ENCODE data around the gene DIAPH2. TPM values are rescaled to one million over a fixed set of nuclear protein-coding genes. Genes with fewer than 3 reads are reported as not detected.

Gene DIAPH2
- total RNA-seq, 4 donors from 2014 or later = 41.8 to 64.5 (median 54.5) TPM

GRCh38 chrX:96820935-96821334, 136.3 kb downstream of the DIAPH2 start:
- no peak overlapping the region for H3K27ac ChIP-seq (replicated peaks in 1 of 4)
- 79% methylated on average over 2 of the region's 2 CpGs for WGBS
- H3K4me1 ChIP-seq = no peaks in the 10 kb centered on the region
- no peaks in the 10 kb centered on the region for H3K9me3 ChIP-seq
- intact Hi-C loops (cut with DNase I) = no loop called here
- H3K4me3 ChIP-seq = no peak overlapping the region
- H3K36me3 ChIP-seq = no peaks in the 10 kb centered on the region
- no peaks in the 10 kb centered on the region for H3K27me3 ChIP-seq
- no peak for DNase-seq (ENCODE audit: extremely low spot score)
- TF ChIP-seq EP300 (IDR thresholded peaks at IDR 0.05) (no peak), POLR2A (IDR thresholded peaks at IDR 0.05; ENCODE audit: low read depth) (no peak), POLR2AphosphoS5 (IDR thresholded peaks at IDR 0.05) (no peak), CTCF (IDR thresholded peaks at IDR 0.05) (no peak)

GRCh38 chrX:96824166-96824565, 139.5 kb downstream of the DIAPH2 start:
- TF ChIP-seq POLR2A (IDR thresholded peaks at IDR 0.05; ENCODE audit: low read depth) (no peak), CTCF (IDR thresholded peaks at IDR 0.05) (no peak), POLR2AphosphoS5 (IDR thresholded peaks at IDR 0.05) (no peak), EP300 (IDR thresholded peaks at IDR 0.05) (no peak)
- Histone ChIP-seq H3K36me3 (no peaks in the 10 kb centered on the region), H3K27ac (replicated peaks in 1 of 4) (no peak overlapping the region), H3K4me1 (no peaks in the 10 kb centered on the region), H3K9me3 (no peaks in the 10 kb centered on the region), H3K27me3 (no peaks in the 10 kb centered on the region), H3K4me3 (no peak overlapping the region)
- WGBS = 83% methylated on average over 3 of the region's 3 CpGs
- intact Hi-C loops (cut with DNase I) = no loop called here
- no peak for DNase-seq (ENCODE audit: extremely low spot score)

GRCh38 chrX:96833333-96833732, 148.7 kb downstream of the DIAPH2 start:
- Histone ChIP-seq H3K9me3 (no peaks in the 10 kb centered on the region), H3K4me1 (no peaks in the 10 kb centered on the region), H3K4me3 (no peak overlapping the region), H3K36me3 (no peaks in the 10 kb centered on the region), H3K27me3 (no peaks in the 10 kb centered on the region), H3K27ac (replicated peaks in 1 of 4) (no peak overlapping the region)
- DNase-seq (ENCODE audit: extremely low spot score) = no peak
- intact Hi-C loops (cut with DNase I) = no loop called here
- TF ChIP-seq POLR2AphosphoS5 (IDR thresholded peaks at IDR 0.05) (no peak), POLR2A (IDR thresholded peaks at IDR 0.05; ENCODE audit: low read depth) (no peak), CTCF (IDR thresholded peaks at IDR 0.05) (no peak), EP300 (IDR thresholded peaks at IDR 0.05) (no peak)
- 84% methylated on average over 2 of the region's 2 CpGs for WGBS

- intact Hi-C loops (cut with DNase I) = no loop called here
- no peak overlapping the region for H3K27ac ChIP-seq (replicated peaks in 1 of 4)
- H3K9me3 ChIP-seq = no peaks in the 10 kb centered on the region
- no peak for TF ChIP-seq CTCF (IDR thresholded peaks at IDR 0.05)
- TF ChIP-seq POLR2AphosphoS5 (IDR thresholded peaks at IDR 0.05) = no peak
- TF ChIP-seq POLR2A (IDR thresholded peaks at IDR 0.05; ENCODE audit: low read depth) = no peak
- TF ChIP-seq EP300 (IDR thresholded peaks at IDR 0.05) = no peak
- 79% methylated on average over 1 of the region's 1 CpG for WGBS
- DNase-seq (ENCODE audit: extremely low spot score) = no peak
- H3K4me1 ChIP-seq = no peaks in the 10 kb centered on the region
- H3K4me3 ChIP-seq = no peak overlapping the region
- no peaks in the 10 kb centered on the region for H3K27me3 ChIP-seq
- H3K36me3 ChIP-seq = no peaks in the 10 kb centered on the region
These were observed 149.5 kb downstream of the DIAPH2 start for GRCh38 chrX:96834137-96834536.

GRCh38 chrX:96835660-96836289, 151.1 kb downstream of the DIAPH2 start:
- H3K36me3 ChIP-seq = no peaks in the 10 kb centered on the region
- no peak overlapping the region for H3K4me3 ChIP-seq
- no peak overlapping the region for H3K27ac ChIP-seq (replicated peaks in 1 of 4)
- no peaks in the 10 kb centered on the region for H3K9me3 ChIP-seq
- H3K27me3 ChIP-seq = no peaks in the 10 kb centered on the region
- no peak for DNase-seq (ENCODE audit: extremely low spot score)
- no peaks in the 10 kb centered on the region for H3K4me1 ChIP-seq
- intact Hi-C loops (cut with DNase I) = no loop called here
- TF ChIP-seq POLR2A (IDR thresholded peaks at IDR 0.05; ENCODE audit: low read depth) (no peak), POLR2AphosphoS5 (IDR thresholded peaks at IDR 0.05) (no peak), EP300 (IDR thresholded peaks at IDR 0.05) (no peak), CTCF (IDR thresholded peaks at IDR 0.05) (no peak)
- WGBS = 81% methylated on average over 5 of the region's 5 CpGs

Measured in esophagus muscularis mucosa (tissue), 4 donors.